Fibroblast of lung (primary cell): Measurements from ENCODE around the gene PADI6.

Source experiments
- CTCF ChIP-seq, 2 donors: IDR thresholded peaks in 1 of 2; conservative IDR thresholded peaks in 1 of 2; 1 replicate in 1 of 2; 2 replicates in 1 of 2; pipeline ENCODE4 v1.5.1; 2011 to 2012; ENCODE audit warnings: low read length in 2 of 2, control low read depth in 1 of 2, inconsistent platforms in 1 of 2, low read depth in 1 of 2, mild to moderate bottlenecking in 1 of 2
- EZH2 ChIP-seq: IDR thresholded peaks from 2 replicates; pipeline ENCODE4 v1.5.1; 2012; ENCODE audit warnings: low read length, control low read depth, mild to moderate bottlenecking; ENCODE audit errors: missing control alignments

DNA sequence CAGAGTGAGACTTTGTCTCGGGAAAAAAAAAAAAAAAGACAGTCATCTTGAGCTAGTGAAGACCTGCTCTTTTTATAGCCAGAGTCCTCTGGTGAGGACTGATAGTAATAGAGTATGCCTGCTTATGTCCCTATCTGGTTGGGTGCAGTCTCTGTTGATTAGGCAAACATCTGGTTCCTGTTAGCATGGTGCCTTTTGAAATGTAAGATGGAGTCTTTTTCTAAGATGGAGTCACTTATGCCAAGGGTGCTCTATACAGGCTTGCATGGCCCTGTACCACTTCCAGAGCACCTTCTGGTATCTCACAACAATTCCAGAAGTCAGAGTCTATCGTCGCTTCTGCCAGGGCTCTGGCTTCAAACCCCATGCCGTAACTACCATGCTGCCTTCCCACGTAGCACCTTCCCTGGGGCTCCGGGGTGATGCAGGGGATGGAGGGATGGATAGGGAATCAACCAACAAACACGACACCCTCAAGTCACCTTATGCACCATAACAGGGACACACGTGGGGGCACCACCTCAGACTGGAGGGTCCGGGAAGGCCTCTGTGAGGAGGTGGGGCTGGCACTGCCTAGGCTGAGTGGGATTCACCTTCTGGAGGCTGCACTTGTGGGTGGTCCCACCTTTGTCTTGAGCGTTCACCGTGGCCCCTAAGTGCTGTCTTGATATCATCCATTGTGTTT, 11.6 kb upstream of the PADI6 start:
- TF ChIP-seq CTCF (conservative IDR thresholded peaks at IDR 0.05 in 1 of 2, IDR thresholded peaks at IDR 0.05 in 1 of 2; ENCODE audit: low read depth in 1 of 2, low read length in 2 of 2) (no peak), EZH2 (no peak)
